Measurements from ENCODE around the gene CRADD. TPM values are rescaled to one million over a fixed set of nuclear protein-coding genes. Genes with fewer than 3 reads are reported as not detected.

CRADD gene
- polyA plus RNA-seq, 3 donors from 2014 or later, result 24.2 to 30.1 (median 25.8) TPM

GRCh38 chr12:93720559-93720958 lies 43.4 kb downstream of the CRADD start:
- peaks cover 0 to 13% (median 6%) of the 10 kb centered on the region in 6 donors for H3K9me3 Mint-ChIP-seq
- DNase-seq, result no peak
- peaks cover 2 to 16% of the 10 kb centered on the region in 2 donors for H3K4me1 Mint-ChIP-seq
- H3K27ac Mint-ChIP-seq, result no peak overlapping the region
- H3K36me3 Mint-ChIP-seq, result peaks cover 11 to 19% (median 14%) of the 10 kb centered on the region in 3 donors
- H3K4me3 Mint-ChIP-seq, result no peak overlapping the region
- no peaks in the 10 kb centered on the region for H3K27me3 Mint-ChIP-seq (ENCODE audit: low read depth in 3 of 3)

- H3K27ac Mint-ChIP-seq, result no peak overlapping the region
- H3K4me3 Mint-ChIP-seq, result no peak overlapping the region
- peaks cover 11 to 19% (median 14%) of the 10 kb centered on the region in 3 donors for H3K36me3 Mint-ChIP-seq
- DNase-seq, result no peak
- peaks cover 0 to 13% (median 6%) of the 10 kb centered on the region in 6 donors for H3K9me3 Mint-ChIP-seq
- no peaks in the 10 kb centered on the region for H3K27me3 Mint-ChIP-seq (ENCODE audit: low read depth in 3 of 3)
- peaks cover 4 to 14% of the 10 kb centered on the region in 2 donors for H3K4me1 Mint-ChIP-seq
These were observed 45.0 kb downstream of the CRADD start for GRCh38 chr12:93722179-93722578.

- Mint-ChIP-seq H3K27ac (no peak overlapping the region), H3K4me3 (no peak overlapping the region), H3K4me1 (peaks cover 4 to 17% of the 10 kb centered on the region in 2 donors), H3K27me3 (ENCODE audit: low read depth in 3 of 3) (no peaks in the 10 kb centered on the region), H3K9me3 (peaks cover 0 to 13% (median 6%) of the 10 kb centered on the region in 6 donors), H3K36me3 (peaks cover 11 to 15% (median 11%) of the 10 kb centered on the region in 3 donors)
- DNase-seq, result no peak
These were observed 45.8 kb downstream of the CRADD start for GRCh38 chr12:93722835-93723567.

- DNase-seq, result no peak
- Mint-ChIP-seq H3K27me3 (ENCODE audit: low read depth in 3 of 3) (no peaks in the 10 kb centered on the region), H3K36me3 (peaks cover 5 to 10% (median 5%) of the 10 kb centered on the region in 3 donors), H3K4me1 (peaks cover 4 to 17% of the 10 kb centered on the region in 2 donors), H3K27ac (no peak overlapping the region), H3K4me3 (no peak overlapping the region), H3K9me3 (peaks cover 0 to 13% (median 6%) of the 10 kb centered on the region in 6 donors)
These were observed 46.4 kb downstream of the CRADD start for GRCh38 chr12:93723568-93723930.

GRCh38 chr12:93725531-93725930 lies 48.4 kb downstream of the CRADD start:
- no peak for DNase-seq
- Mint-ChIP-seq H3K27me3 (ENCODE audit: low read depth in 3 of 3) (no peaks in the 10 kb centered on the region), H3K4me1 (peaks cover 4 to 17% of the 10 kb centered on the region in 2 donors), H3K9me3 (peaks cover 0 to 9% (median 5%) of the 10 kb centered on the region in 6 donors), H3K27ac (peak overlapping the region in 1 of 6 donors; percentile 9), H3K4me3 (no peak overlapping the region), H3K36me3 (peaks cover under 1 to 6% (median 4%) of the 10 kb centered on the region in 3 donors)

GRCh38 chr12:93727195-93727811 lies 50.1 kb downstream of the CRADD start:
- Mint-ChIP-seq H3K36me3 (peaks cover 0 to 3% (median 0%) of the 10 kb centered on the region in 3 donors), H3K4me3 (no peak overlapping the region), H3K9me3 (peaks cover 0 to 1% (median 0%) of the 10 kb centered on the region in 6 donors), H3K27me3 (ENCODE audit: low read depth in 3 of 3) (no peaks in the 10 kb centered on the region), H3K27ac (no peak overlapping the region), H3K4me1 (peaks cover 4 to 13% of the 10 kb centered on the region in 2 donors)
- DNase-seq, result no peak

GRCh38 chr12:93727911-93728310 lies 50.7 kb downstream of the CRADD start:
- Mint-ChIP-seq H3K27ac (no peak overlapping the region), H3K4me1 (peaks cover 4 to 7% of the 10 kb centered on the region in 2 donors), H3K36me3 (peaks cover 0 to 3% (median 0%) of the 10 kb centered on the region in 3 donors), H3K27me3 (ENCODE audit: low read depth in 3 of 3) (no peaks in the 10 kb centered on the region), H3K9me3 (no peaks in the 10 kb centered on the region), H3K4me3 (no peak overlapping the region)
- DNase-seq, result no peak

- no peak for DNase-seq
- Mint-ChIP-seq H3K27ac (no peak overlapping the region), H3K27me3 (ENCODE audit: low read depth in 3 of 3) (peaks cover 0 to 2% (median 0%) of the 10 kb centered on the region in 3 donors), H3K9me3 (no peaks in the 10 kb centered on the region), H3K4me3 (no peak overlapping the region), H3K36me3 (peaks cover 0 to 7% (median 0%) of the 10 kb centered on the region in 3 donors), H3K4me1 (peaks cover 2 to 7% of the 10 kb centered on the region in 2 donors)
These were observed 52.8 kb downstream of the CRADD start for GRCh38 chr12:93729934-93730333.

GRCh38 chr12:93733358-93733757 lies 56.2 kb downstream of the CRADD start:
- Mint-ChIP-seq H3K27me3 (ENCODE audit: low read depth in 3 of 3) (peaks cover 0 to 2% (median 0%) of the 10 kb centered on the region in 3 donors), H3K27ac (peak overlapping the region in 1 of 6 donors; percentile 2), H3K4me3 (no peak overlapping the region), H3K4me1 (peaks cover under 1 to 4% of the 10 kb centered on the region in 2 donors), H3K9me3 (no peaks in the 10 kb centered on the region), H3K36me3 (peaks cover 0 to 7% (median 0%) of the 10 kb centered on the region in 3 donors)
- DNase-seq, result no peak

GRCh38 chr12:93733928-93734327 lies 56.8 kb downstream of the CRADD start:
- Mint-ChIP-seq H3K4me1 (peaks cover 6 to 7% of the 10 kb centered on the region in 2 donors), H3K27me3 (ENCODE audit: low read depth in 3 of 3) (peaks cover 0 to 2% (median 0%) of the 10 kb centered on the region in 3 donors), H3K9me3 (no peaks in the 10 kb centered on the region)

GRCh38 chr12:93734784-93735183 lies 57.6 kb downstream of the CRADD start:
- no peak overlapping the region for H3K27ac Mint-ChIP-seq
- no peak overlapping the region for H3K4me3 Mint-ChIP-seq
- DNase-seq, result no peak
- H3K4me1 Mint-ChIP-seq, result peaks cover 6 to 7% of the 10 kb centered on the region in 2 donors
- peaks cover 0 to 2% (median 0%) of the 10 kb centered on the region in 3 donors for H3K27me3 Mint-ChIP-seq (ENCODE audit: low read depth in 3 of 3)
- peaks cover 0 to 7% (median 0%) of the 10 kb centered on the region in 3 donors for H3K36me3 Mint-ChIP-seq
- H3K9me3 Mint-ChIP-seq, result no peaks in the 10 kb centered on the region

More at GRCh38 chr12:93733928-93734327, 56.8 kb downstream of the CRADD start:
- no peak for DNase-seq
- H3K4me3 Mint-ChIP-seq, result no peak overlapping the region
- peaks cover 0 to 7% (median 0%) of the 10 kb centered on the region in 3 donors for H3K36me3 Mint-ChIP-seq
- peak overlapping the region in 1 of 6 donors; percentile 68 for H3K27ac Mint-ChIP-seq

- no peaks in the 10 kb centered on the region for H3K9me3 Mint-ChIP-seq
- peak overlapping the region in 3 of 6 donors; percentile 14 to 65 (median 29) for H3K27ac Mint-ChIP-seq
- H3K27me3 Mint-ChIP-seq (ENCODE audit: low read depth in 3 of 3), result peaks cover 0 to 2% (median 0%) of the 10 kb centered on the region in 3 donors
- H3K4me1 Mint-ChIP-seq, result peaks cover 17 to 19% of the 10 kb centered on the region in 2 donors
- no peak for DNase-seq
- H3K36me3 Mint-ChIP-seq, result peaks cover 0 to 7% (median 0%) of the 10 kb centered on the region in 3 donors
- no peak overlapping the region for H3K4me3 Mint-ChIP-seq
These were observed 59.5 kb downstream of the CRADD start for GRCh38 chr12:93736640-93737178.

- peaks cover 0 to 2% (median 1%) of the 10 kb centered on the region in 3 donors for H3K27me3 Mint-ChIP-seq (ENCODE audit: low read depth in 3 of 3)
- H3K27ac Mint-ChIP-seq, result peak overlapping the region in 3 of 6 donors; percentile 13 to 65 (median 34)
- peaks cover 24 to 25% of the 10 kb centered on the region in 2 donors for H3K4me1 Mint-ChIP-seq
- H3K4me3 Mint-ChIP-seq, result peak overlapping the region in 1 of 5 donors; percentile 46
- no peaks in the 10 kb centered on the region for H3K9me3 Mint-ChIP-seq
- no peak for DNase-seq
- peaks cover 0 to 7% (median 0%) of the 10 kb centered on the region in 3 donors for H3K36me3 Mint-ChIP-seq
These were observed 60.5 kb downstream of the CRADD start for GRCh38 chr12:93737457-93738198.
